SKM-1 (cell line): ENCODE measurements around the gene DUSP9.

ENCODE experiments used
- DNase-seq: peaks from one replicate; lab custom pipeline; 2025; ENCODE audit not compliant: unreplicated experiment; lab: John Stamatoyannopoulos, UW

The DUSP9 gene

GRCh38 chrX:153621949-153622598 is 24.9 kb upstream of the DUSP9 start:
- DNase-seq, result no peak

- DNase-seq, result no peak
Observed at GRCh38 chrX:153622661-153623309, 24.2 kb upstream of the DUSP9 start.

GRCh38 chrX:153623310-153624029 is 23.5 kb upstream of the DUSP9 start:
- no peak for DNase-seq

- no peak for DNase-seq
Observed at GRCh38 chrX:153624196-153625091, 22.6 kb upstream of the DUSP9 start.

GRCh38 chrX:153625271-153626024 is 21.6 kb upstream of the DUSP9 start:
- DNase-seq, result no peak

- no peak for DNase-seq
Observed at GRCh38 chrX:153626025-153626633, 20.9 kb upstream of the DUSP9 start.

GRCh38 chrX:153626863-153627674 is 19.9 kb upstream of the DUSP9 start:
- DNase-seq, result no peak

GRCh38 chrX:153627675-153628111 is 19.3 kb upstream of the DUSP9 start:
- no peak for DNase-seq

GRCh38 chrX:153628129-153628528 is 18.9 kb upstream of the DUSP9 start:
- no peak for DNase-seq

- DNase-seq, result no peak
Observed at GRCh38 chrX:153628665-153629064, 18.3 kb upstream of the DUSP9 start.

GRCh38 chrX:153631346-153631745 is 15.7 kb upstream of the DUSP9 start:
- DNase-seq, result no peak

- no peak for DNase-seq
Observed at GRCh38 chrX:153631907-153632594, 15.0 kb upstream of the DUSP9 start.

- no peak for DNase-seq
Observed at GRCh38 chrX:153632595-153632946, 14.4 kb upstream of the DUSP9 start.

GRCh38 chrX:153633048-153633447 is 14.0 kb upstream of the DUSP9 start:
- DNase-seq, result no peak

- no peak for DNase-seq
Observed at GRCh38 chrX:153633607-153634180, 13.3 kb upstream of the DUSP9 start.

GRCh38 chrX:153634236-153634635 is 12.8 kb upstream of the DUSP9 start:
- no peak for DNase-seq

GRCh38 chrX:153634832-153635231 is 12.2 kb upstream of the DUSP9 start:
- DNase-seq, result no peak

GRCh38 chrX:153635388-153635787 is 11.6 kb upstream of the DUSP9 start:
- no peak for DNase-seq
